HG03175 (cell line): ENCODE measurements around the gene GADD45B.
"Not testable (repeated sequence)": the region's sequence is repeated elsewhere in the genome, so short reads cannot be mapped to it uniquely, and the experiment has no call there.

Experiments
- ATAC-seq: cut with Tn5 transposase; IDR thresholded peaks from one replicate; pipeline ENCODE4 v1.9.1; 2021; ENCODE audit warnings: mild to moderate bottlenecking, moderate library complexity; ENCODE audit not compliant: unreplicated experiment

The GADD45B gene

DNA sequence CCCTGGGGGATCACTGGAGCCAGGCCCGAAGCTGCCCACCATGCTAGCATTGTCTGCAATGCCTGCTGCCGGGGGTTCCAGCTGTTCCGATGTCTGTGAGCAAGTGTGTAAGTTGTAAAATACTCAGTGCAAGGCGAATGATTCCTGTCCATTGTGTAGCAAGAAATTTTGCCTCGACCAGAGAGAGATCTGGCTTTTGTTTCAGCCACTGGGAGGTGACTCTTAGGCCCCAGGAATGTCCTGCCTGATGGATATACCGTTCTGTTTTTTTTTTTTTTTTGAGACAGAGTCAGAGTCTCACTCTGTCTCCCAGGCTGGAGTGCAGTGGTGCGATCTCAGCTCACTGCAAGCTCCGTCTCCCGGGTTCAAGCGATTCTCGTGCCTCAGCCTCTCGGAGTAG, 7.3 kb upstream of the GADD45B start:
- no peak for ATAC-seq

DNA sequence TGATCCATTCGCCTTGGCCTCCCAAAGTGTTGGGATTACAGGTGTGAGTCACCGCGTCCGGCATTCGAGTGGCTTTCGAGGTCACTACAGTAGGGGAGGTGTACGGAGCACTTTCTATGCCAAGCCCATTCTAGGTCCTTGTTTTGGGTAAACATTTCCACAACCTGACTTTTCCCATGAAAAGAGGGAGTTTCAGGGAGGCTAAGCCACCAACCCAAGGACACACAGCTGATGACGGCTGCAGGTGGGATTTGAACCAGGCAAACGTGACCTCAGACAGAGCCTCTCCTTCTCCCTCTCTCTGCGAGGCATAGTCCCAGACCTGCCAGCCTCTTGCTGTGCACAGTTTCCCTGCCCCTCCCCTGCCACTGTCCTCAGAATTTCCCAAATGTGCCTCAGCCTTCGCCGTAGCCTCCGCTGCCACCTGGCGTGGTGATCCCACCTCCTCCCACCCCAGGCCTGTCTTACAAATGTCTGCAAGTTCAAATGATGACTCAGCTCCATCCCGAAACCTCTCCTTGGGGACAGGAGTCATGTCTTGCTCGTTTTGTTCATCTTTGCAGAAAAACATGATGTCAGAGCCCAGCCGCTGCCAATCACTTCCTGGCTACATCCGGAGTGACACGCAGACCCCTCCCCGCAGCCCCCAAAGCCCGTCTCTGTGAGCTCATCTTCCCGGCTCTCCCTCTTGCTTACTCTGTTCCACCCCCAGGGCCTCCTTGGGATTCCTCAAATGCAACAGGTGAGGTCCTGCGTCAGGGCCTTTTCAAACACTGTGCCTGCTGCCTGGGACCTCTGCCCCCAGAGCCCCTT, 6.6 kb upstream of the GADD45B start:
- no peak for ATAC-seq

GRCh38 chr19:2469915-2470200, 6.1 kb upstream of the GADD45B start:
- not testable (repeated sequence) for ATAC-seq

DNA sequence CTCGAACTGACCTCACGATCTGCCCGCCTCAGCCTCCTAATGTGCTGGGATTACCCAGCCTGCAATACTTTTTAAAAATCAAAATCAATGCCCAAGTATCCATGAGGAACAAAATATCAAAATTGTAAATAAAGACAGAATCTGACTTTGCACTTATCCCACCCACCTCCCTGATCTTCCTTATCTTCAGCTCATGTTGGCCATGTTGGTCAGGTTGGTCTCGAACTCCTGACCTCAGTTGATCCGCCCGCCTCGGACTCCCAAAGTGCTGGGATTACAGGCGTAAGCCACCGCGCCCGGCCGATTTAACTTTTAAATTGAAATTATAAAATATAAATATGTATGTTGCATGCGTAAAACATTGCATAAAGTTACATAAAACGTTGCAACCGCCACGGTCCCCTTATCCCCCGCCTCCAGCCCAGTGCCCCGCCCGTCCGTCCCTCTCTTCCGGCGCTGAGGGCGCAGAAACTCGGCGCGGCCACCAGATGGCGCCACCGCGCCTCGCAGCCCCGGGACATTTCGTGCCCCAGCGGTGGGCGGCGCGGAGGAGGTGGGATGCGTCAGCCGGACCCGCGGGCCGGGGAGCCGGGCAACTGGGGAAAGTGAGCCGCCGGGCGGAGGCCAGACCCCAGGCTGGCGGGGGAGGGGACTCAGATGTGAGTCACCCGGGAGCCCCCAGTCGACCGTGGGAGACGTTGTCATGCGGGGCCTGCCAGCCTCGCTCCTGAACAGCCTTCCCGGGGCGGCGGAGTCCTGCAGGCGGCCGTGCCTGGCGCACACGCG, 1.5 kb upstream of the GADD45B start:
- ATAC-seq = no peak

GRCh38 chr19:2475018-2475701, 767 bp upstream of the GADD45B start:
- ATAC-seq = peak; percentile 14

- ATAC-seq = peak; percentile 6
These were observed 669 bp downstream of the GADD45B start for GRCh38 chr19:2476451-2477140.

GRCh38 chr19:2477141-2477710, 1.3 kb downstream of the GADD45B start:
- no peak for ATAC-seq

- no peak for ATAC-seq
These were observed 1.8 kb downstream of the GADD45B start for GRCh38 chr19:2477732-2478191.

- no peak for ATAC-seq
These were observed 2.4 kb downstream of the GADD45B start for GRCh38 chr19:2478278-2478755.

- ATAC-seq = no peak
These were observed 3.0 kb downstream of the GADD45B start for GRCh38 chr19:2478756-2479555.

DNA sequence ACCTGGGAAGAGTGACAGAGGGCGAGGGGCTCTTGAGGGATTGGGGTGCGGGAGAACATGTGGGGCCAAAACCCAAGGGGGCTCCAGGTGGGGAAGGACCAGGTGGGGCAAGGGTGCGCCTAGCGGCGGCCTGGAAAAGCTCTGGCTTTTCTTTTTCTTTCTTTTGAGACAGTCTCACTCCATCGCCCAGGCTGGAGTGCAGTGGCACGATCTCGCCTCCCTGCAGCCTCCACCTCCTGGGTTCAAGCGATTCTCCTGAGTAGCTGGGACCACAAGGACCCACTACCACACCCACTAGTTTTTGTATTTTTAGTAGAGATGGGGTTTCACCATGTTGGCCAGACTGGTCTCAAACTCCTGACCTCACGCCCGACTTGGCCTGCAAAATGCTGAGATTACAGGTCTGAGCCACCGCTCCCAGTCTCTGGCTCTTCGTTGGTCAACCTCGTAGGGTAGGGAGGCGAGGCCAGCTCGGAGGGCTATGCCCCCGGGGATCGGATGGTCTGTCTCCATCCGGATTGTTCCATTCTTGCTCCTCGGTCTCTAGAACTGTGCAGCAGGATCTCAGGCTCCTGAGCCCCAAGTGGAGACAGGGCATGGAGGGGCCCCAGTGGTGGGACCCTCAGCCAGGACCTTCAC, 3.7 kb downstream of the GADD45B start:
- no peak for ATAC-seq

GRCh38 chr19:2481466-2481865, 5.5 kb downstream of the GADD45B start:
- ATAC-seq = no peak

- ATAC-seq = no peak
These were observed 6.6 kb downstream of the GADD45B start for GRCh38 chr19:2482354-2483038.

GRCh38 chr19:2483084-2483483, 7.2 kb downstream of the GADD45B start:
- no peak for ATAC-seq

DNA sequence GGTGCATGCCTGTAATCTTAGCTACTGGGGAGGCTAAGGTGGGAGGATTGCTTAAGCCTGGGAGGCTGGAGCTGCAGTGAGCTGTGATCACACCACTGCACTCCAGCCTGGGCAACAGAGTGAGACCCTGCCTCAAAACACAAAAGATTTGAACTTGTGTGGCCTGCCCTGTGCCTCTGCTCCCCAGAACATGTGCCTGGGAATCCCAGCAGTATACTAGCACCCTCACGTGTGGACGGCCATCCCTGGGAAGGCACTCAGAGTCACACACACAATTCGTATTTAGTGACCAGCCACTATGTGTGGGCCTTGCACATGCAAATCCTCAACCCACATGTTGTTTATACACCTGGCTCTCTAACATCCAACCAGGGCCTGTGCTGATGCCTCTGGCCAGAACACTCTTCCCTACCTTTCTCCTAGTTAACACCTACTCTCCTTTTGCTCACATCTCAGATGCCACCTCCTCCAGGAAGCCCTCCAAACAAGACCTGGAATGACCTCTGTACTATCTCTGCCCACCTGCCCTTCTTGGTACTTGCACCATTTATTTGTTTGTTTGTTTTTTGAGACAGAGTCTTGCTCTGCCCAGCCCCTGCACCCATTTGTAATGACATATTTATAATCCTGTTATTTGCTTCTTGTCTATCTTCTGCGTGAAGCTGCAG, 7.7 kb downstream of the GADD45B start:
- ATAC-seq = no peak

GRCh38 chr19:2484178-2484937, 8.4 kb downstream of the GADD45B start:
- ATAC-seq = no peak

DNA sequence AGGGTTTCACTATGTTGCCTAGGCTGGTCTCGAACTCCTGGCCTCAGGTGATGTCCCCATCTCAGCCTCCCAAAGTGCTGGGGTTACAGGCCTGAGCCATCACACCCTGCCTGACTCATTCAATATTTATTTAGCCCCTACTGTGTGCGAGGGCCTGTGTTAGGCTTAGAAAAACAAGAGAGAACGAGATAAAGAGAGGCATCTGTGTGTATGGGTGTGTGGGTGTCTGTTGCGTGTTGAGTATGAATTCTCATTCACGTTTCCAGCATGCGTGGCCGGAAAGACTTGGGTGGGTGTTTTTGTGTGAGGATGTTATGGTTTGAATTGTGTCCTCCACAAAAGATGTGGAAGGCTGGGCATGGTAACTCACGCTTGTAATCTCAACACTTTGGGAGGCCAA, 9.5 kb downstream of the GADD45B start:
- ATAC-seq = no peak
